NCI-H510A treated with DMSO at 0.1 percent for 48 hours (cell line): ENCODE results near the gene ZW10.
"Not testable (repeated sequence)": the region's sequence is repeated elsewhere in the genome, so short reads cannot be mapped to it uniquely, and the experiment has no call there.

Experiments used
- DNase-seq: peaks from one replicate; lab custom pipeline; 2025; lab: John Stamatoyannopoulos, UW

ZW10 gene, protein sequence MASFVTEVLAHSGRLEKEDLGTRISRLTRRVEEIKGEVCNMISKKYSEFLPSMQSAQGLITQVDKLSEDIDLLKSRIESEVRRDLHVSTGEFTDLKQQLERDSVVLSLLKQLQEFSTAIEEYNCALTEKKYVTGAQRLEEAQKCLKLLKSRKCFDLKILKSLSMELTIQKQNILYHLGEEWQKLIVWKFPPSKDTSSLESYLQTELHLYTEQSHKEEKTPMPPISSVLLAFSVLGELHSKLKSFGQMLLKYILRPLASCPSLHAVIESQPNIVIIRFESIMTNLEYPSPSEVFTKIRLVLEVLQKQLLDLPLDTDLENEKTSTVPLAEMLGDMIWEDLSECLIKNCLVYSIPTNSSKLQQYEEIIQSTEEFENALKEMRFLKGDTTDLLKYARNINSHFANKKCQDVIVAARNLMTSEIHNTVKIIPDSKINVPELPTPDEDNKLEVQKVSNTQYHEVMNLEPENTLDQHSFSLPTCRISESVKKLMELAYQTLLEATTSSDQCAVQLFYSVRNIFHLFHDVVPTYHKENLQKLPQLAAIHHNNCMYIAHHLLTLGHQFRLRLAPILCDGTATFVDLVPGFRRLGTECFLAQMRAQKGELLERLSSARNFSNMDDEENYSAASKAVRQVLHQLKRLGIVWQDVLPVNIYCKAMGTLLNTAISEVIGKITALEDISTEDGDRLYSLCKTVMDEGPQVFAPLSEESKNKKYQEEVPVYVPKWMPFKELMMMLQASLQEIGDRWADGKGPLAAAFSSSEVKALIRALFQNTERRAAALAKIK

DNA sequence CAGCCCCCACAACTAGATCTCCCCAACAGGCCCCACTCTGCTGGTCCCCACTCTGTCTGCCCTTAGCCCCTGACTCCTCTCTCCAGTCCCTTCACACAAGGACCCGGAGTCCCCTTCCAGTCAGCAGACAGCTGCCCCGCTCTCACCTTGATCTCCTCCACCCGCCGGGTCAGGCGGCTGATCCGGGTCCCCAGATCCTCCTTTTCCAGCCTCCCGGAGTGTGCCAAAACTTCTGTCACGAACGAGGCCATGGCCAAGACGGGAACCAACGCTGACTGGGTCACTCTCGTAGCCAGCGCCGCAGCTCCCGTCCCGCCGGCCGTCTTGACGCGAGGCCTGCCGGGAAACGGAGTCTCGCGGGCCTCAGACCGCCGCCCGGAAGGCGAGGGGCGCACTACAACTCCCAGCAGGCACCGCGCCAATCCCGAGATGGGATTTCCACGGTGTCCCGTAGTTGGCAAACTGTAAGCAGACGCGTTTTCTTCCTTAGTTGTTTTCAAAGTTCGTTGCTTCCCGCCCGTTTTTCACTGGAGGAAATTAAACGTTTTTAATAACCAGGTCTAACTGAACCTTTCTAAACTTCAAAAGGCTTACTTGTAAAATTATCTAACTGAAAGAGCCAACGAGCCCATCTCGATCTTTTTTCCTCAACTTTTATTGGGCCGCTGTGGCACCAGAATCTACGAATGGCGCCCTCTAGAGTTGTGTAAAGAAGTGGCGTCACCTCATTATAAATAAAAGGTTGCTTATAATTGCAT lies at the start of gene ZW10:
ZW10 (minus strand) TSS at position 277 of the 758 bp plus-strand sequence; CDS start at position 251, 26 bp downstream.
- DNase-seq = peak; percentile 97

DNA sequence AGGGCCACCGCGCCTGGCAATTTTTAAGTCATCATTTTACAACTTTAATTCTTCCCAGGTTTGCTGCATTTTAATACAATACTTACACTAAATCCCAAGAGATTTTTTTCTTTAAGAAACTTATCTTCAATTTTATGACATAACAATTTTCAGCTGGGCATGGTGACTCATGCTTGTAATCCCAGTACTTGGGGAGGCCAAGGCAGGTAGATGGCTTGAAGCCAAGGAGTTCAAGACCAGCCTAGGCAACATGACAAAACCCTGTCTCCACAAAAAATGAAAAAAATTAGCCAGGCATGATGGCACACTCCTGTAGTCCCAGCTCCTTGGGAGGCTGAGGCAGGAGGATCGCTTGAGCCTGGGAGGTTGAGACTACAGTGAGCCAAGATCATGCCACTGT lies 44.9 kb upstream of the ZW10 start:
- no peak for DNase-seq

DNA sequence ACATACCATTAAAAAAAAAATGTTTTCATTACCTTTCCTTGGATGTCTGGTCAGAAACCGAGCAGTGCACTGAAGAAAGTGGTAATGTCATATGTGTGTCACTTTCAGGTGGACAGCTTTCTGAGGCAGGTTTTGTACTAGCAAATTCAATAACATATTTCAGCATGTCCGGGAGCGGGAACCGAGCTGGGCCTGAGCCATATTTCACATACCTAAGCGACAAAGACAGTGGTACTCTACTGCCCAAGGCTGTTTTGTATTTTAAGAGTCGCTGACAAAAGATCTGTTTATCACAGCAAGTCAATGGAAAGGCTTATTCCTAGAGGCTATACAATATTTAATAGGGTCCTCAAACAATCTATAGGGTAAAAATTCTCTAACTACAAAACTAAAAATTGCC lies 44.1 kb upstream of the ZW10 start:
- no peak for DNase-seq

DNA sequence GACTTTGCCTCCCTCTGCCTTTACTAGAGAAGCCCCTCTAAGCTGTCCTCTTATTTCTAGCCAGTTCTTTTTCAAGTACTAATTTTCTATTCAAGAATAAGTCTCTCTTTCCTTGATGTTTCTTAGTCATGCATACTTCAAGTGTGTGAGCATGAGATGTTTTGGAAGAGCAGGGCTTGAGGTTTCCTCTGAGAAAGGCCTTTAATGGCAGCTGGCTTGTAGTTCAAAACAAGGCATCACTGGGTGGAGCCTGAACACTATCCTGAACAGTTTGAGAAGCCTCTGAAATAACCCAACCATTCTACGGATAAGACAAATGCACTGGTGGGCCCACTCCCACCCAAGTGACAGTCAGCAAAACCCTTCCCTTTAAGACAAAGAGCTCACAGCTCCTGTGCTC lies 43.7 kb upstream of the ZW10 start:
- DNase-seq = no peak

DNA sequence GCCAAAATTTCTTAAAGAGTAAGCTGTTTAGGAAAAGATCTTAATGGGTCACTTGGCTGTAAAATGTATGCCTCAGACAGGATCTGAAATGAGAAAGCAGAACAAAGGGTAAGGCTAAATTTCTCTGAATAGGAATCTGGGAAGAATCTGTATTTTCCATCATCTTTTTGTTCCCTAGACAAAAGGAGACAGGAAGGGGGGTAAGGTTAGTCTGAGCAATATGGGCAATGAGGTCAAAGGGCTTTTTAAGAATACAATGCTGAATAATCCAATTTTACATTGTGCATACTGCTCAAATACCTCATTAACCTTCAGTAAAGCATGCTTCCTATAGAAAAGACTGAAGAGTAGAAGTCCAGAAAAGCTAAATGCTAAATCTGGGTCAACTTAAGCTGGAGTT lies 40.7 kb upstream of the ZW10 start:
- DNase-seq = no peak

DNA sequence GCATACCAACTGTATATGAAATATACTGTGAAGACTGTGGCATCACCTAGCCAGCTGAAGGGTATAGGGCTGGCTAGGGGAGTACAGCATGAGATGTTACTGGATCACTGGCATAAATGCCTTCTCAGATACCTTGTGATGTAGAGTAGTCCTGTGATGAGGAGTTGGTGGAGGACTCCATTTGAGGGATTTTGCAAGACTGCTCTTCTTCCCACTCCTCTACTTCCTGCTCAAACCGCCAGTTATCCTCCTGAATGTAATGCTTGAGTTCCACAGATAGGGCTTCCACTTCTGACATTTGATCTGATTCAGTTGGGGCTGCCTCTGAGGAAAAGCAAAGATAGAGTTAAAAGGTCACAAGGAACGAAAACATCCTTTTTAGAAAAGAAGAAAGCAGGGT lies 35.4 kb upstream of the ZW10 start:
- DNase-seq = no peak

DNA sequence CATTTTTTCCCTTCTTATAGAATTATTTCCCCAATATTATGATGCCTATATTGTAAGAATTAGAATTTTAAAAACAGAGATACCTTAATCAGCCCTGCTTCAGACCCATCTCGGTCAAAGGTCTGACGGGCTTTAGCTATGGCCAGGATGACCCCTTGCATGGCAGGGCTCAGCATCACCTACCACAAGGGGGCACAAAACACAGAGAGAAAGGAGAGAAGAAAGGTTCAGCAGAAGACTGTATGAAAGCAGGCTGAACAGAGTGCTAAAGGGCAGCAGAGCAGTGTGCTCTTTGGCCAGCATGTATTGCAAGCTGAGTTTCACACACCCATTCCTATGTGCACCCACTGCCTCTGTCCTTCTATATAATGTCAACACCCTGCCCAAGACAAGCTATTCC lies 32.9 kb upstream of the ZW10 start:
- DNase-seq = peak; percentile 34

DNA sequence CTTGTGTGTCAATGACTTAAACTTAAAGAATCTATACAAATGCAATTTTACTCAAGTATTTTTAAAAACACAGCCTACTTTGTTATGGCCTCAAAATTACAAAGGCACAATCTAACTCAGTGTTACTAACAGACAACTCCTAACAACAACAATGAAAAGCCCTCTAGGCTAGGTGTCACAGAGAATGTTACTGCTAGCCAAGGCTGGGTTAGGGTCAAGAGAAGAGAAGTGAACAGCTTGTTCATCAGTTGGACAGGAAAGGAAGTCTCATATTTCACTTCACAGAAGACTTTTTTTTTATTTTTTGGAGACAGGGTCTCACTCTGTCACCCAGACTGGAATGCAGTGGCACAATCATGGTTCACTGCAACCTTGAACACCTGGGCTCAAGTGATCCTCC lies 32.1 kb upstream of the ZW10 start:
- DNase-seq = no peak

DNA sequence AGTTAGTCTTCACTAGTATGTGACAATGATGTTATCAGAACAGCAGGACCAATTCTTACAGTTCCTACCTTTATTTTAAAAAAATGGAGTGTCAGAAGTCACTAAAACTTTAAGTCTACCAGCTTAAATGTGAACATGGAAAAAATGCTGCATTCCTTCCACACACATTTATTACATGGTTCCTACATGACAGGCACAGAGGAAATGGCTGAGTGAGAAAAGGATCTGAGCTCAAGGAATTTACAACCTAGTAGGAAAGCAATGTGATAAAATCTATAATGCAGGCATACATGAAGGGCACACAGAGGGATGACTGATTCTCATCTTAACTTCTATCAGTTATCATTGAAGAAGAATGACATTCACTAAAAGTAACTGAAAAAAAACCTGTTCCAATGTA lies 29.1 kb upstream of the ZW10 start:
- DNase-seq = no peak

DNA sequence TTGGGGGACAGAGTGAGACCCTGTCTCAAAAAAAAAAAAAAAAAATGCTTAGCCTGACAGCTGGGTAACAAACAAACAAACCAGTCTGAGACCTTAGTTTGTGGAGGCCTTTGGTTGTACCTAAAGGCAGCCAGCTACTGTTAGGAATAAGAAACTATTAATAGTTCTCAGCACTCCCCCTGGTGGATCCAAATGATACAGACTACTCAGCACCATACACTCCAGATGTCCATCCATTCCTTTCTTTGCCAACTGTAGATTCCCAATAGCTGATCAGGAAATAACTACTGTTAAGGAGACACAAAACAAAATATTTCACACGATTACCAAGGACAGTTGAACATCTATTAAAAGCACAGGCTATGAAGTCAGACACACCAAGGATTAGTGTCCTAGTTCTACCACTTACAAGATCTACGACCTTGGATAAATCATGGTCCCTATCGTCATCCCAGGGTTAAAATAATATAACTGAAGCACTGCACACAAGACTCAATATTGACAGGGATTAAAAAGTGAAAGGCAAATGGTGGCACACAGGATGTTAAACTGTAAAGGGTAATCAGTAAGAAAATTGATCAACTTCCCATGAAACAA lies 23.3 kb upstream of the ZW10 start:
- DNase-seq = peak; percentile 49

DNA sequence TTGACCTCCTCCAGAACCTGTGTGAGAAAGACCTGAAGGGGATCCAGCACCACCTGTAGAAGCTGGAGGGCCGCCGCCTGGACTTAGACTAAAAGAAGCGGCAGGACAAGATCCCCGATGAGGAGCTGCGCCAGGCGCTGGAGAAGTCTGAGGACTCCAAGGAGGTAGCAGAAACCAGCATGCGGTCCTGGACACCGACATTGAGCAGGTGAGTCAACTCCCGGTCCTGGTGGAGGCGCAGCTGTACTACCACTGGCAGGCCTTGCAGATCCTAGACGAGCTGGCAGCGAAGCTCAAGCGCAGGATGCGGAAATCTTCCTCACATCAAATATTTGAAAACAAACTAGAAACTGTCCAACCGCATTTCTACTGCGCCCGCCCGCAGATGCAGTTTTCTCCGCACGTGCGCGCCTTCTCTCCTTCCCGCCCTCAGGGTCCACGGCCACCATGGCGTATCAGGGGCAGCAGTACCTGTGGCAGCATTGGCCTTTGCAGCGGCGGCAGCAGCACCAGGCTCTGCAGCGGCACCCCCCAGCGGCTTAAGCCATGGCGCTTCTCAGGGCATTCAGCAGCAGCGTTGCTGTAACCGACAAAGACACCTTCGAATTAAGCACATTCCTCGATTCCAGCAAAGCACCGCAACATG lies 16.3 kb upstream of the ZW10 start:
- no peak for DNase-seq

DNA sequence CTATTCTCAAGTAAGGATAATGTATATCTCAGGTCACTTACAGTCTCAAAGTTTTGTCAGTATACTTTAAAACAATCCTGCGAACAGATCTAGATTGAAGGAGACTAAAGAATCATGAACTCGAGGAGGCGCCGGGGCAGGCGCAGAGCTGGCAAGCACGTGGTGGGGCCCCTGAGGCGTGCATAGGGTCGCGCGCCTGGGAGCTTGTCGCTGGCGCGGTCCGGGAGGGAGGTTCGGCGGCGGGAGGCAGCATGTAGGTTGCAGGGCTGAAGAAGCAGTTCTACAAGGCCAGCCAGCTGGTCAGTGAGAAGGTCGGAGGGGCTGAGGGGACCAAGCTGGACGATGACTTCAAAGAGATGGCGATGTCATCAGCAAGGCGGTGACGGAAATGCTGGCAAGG lies 15.5 kb upstream of the ZW10 start:
- DNase-seq = not testable (repeated sequence)

DNA sequence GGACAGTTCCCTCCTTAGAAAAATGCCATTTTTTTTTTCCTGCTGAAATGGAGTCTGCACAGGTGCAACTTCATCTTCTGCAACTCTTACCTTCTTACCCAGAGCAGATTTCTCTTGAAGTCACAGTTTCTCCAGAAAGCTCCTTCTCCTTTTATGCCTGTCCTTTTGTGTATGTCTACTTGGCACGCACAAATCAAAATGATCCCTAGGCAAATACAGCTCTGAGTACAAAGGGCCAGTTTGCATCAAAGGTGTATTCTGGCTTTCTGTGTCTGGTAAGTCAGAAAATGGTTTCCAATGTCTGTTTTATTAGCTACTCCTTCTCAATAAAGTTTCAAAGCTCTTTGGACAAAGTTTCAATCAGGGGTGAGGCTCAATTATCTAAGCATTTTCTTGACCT lies 8.6 kb upstream of the ZW10 start:
- DNase-seq = no peak

DNA sequence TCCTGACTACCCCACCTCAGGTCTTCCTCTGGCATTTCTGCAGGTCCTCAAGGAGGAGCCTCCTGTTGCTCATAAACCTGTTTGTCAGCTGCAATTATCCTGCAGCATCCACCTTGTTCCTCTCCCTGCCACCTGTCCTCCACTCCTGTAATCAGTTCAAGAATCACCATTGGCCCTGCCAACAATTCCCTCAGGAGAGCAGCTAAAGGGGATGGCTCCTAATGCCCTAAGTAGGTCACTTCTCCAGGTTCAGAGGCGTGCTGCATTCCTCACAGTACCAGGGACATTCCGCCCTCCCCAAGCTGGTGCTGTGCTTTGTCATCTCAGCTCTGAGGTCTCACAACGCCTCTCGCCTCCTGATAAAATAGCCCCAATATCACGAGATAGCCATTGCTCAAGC lies 8.2 kb upstream of the ZW10 start:
- DNase-seq = no peak

DNA sequence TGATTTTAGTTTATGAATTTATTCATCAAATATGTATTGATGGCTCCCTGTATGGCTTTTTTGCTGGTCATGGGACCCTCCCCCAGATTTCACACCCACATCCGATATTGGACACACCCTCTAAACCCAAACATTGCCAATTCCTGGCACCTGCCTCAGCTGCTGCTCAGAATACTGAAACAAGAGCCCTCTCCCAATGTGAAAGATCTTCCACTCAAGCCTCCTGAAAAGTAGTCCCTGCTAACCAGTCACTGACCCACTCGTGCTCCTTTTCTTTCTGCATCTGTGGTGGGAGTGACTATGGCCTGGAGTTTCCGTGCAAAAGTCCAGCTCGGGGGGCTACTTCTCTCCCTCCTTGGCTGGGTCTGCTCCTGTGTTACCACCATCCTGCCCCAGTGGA lies 6.0 kb upstream of the ZW10 start, which contains the start of gene CLDN25:
CLDN25 (plus strand) TSS at position 301 of the 400 bp plus-strand sequence; CDS start at position 301, 0 bp downstream.
- no peak for DNase-seq

DNA sequence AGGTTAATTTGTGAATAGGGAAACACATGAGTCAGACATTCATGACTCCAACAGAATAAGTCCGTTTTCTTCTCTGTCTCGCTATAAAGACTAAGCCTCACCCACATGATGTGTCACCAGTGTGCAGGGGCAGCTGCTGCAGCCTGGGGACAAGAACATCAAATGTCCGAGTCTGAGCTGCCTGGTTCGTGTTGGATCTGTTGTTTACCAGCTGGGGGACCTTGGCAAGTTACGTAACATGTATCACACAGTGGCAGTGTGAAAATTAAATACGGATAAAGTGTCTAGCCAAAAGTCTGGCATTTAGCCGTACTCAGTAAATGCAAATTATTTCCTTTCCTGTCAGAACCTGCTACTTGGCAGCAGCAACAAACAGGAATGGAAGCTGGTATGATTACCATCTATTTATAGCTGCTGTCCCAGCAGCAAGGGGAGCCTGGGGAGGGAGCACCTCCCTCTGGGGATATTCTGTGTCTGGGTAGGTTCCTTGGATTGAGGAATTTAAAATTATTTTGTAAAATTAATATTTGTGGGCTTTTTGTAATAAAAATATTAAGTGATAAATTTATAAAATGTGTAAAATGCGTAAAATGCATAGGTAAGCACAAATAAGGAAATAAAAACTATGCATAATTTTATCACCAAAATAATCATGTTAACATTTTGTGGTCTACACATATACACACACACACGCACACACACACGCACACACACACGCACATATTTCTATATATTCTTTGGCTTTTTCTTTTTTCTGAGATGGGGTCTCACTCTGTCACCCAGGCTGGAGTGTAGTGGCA lies 4.8 kb upstream of the ZW10 start:
- DNase-seq = no peak

DNA sequence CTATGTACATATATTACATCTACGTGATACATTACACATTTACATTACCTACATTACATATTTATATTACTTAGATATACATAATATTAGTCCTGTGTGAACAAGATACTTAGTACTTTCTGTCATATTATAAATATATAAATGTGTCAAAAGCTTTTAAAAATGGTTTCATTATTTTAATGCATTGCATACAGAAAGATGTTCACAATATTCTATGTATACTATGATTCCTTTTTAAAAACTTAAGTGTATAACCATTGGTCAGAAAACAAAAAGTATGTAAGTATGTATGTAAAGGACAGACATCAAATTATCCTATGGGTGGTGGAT lies 647 bp upstream of the ZW10 start:
- no peak for DNase-seq

DNA sequence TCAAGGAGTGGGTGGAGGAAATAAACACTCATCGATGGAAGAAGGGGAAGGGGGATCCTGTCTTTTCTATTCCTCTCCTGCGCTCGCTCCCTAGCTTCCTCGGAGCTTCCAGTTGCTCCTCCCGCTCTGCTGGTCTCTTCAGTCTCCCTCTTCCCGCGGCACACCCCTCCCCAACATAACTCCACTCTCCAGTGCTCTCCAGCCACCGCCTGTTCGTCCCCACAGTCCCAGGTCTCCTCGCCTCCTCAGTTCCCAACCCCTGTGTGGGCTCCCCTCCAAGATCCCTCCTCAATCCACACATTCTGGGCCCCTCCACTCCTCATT lies 438 bp downstream of the ZW10 start:
- DNase-seq = peak; percentile 60

DNA sequence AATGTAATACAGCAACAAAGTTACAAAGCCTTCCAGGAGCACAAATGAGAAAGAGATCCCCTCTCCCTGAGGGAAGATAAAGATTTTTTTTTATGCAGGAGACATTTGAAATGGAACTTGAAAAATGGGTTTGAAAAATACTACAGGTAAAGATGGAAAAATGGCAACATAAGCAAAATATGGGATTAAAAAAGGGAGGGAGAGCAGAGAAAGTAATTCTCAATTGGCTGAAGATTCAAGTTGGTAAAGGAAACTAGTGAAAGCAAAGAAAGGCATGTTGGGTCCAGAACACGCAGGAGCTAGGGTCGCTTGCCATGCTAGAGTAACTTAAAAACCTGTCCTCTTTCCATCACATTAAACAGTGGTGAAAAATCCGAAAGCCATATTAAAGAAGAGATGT lies 1.5 kb downstream of the ZW10 start:
- DNase-seq = no peak

DNA sequence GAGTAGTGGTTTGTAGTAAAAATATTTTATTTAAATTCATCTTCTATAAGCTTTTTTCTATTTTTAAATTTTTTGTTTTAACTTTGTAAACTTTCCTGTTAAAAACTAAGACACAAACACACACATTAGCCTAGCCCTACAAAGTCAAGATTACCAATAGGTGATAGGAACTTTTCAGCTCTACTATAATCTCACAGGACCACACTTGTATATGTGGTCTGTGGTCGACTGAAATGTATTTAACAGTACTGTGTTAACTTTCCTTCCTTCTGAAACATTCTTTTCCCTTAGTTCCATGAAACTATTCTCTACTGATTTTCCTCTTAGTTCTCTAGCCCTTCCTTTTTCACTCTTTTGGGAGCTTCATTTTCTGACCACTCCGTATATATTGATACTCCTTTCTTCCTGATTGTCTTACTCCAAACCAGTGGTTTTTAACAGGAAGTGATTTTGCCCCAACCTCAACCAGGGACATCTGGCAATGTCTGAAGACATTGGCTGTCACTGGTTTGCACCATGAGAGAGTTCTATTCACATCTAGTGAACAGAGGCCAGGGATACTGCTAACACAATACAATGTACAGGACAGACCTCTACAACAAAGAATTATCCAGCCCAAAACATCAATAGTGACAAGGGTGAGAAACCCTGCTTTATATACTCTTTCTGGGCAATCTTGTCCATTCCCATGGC lies 8.8 kb downstream of the ZW10 start:
- no peak for DNase-seq

DNA sequence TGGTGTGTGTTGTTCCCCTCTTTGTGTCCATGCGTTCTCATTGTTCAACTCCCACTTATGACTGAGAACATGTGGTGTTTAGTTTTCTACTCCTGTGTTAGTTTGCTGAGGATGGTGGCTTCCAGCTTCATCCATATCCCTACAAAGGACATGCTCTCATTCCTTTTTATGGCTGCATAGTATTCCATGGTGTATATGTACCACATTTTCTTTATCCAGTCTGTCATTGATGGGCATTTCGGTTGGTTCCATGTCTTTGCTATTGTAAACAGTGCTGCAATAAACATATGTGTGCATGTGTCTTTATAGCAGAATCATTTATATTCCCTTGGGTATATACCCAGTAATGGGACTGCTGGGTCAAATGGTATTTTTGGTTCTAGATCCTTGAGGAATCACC lies 10.5 kb downstream of the ZW10 start:
- DNase-seq = not testable (repeated sequence)
